PFSK-1 (cell line): Measurements from ENCODE around the gene DPYD.

Source experiments
- FOXP2 ChIP-seq: optimal IDR thresholded peaks from 2 replicates; pipeline ENCODE3; 2011; ENCODE audit warnings: borderline replicate concordance, control low read depth, inconsistent platforms; ENCODE audit not compliant: insufficient read depth; ENCODE audit errors: extremely low read length, extremely low read depth
- POLR2AphosphoS5 ChIP-seq: IDR thresholded peaks from 2 replicates; pipeline ENCODE4 v1.6.1; 2012; ENCODE audit warnings: low read depth, mild to moderate bottlenecking, control low read depth, low read length, moderate library complexity
- SIN3A ChIP-seq: IDR thresholded peaks from 2 replicates; pipeline ENCODE4 v1.6.1; 2012; ENCODE audit warnings: mild to moderate bottlenecking, low read length, moderate library complexity, borderline replicate concordance; ENCODE audit not compliant: insufficient read depth
- TAF1 ChIP-seq: IDR thresholded peaks from 2 replicates; pipeline ENCODE4 v1.6.1; 2012; ENCODE audit warnings: low read length, control low read depth, borderline replicate concordance; ENCODE audit not compliant: insufficient read depth
- TF ChIP-seq, protein P1 (sequence below), 2 experiments: IDR thresholded peaks; 2 replicates each; pipeline versions ENCODE4 v1.6.1 to v1.8.0; 2011 to 2012; ENCODE audit warnings: low read depth in 2 of 2, low read length in 2 of 2, control low read depth in 1 of 2, inconsistent platforms in 1 of 2, mild to moderate bottlenecking in 1 of 2, moderate library complexity in 1 of 2; ENCODE audit not compliant: insufficient read depth in 1 of 2

Gene DPYD

DNA sequence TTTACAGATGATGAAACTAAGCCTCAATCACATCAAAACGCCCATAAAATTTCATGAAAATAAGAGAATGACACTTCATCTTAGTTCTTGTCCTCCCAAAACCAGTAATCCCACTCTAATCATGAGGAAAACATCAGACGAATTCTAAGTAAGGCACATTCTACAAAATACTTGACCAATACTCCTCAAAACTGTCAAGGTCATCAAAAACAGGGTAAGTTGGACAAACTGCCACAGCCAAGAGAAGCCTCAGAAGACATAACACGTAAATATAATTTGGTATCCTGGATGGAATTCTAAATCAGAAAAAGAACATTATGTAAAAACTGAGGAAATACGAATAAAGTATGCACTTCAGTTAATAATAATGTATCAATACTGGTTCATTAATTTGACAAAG, 128.2 kb downstream of the DPYD start:
- TF ChIP-seq TAF1 (no peak), FOXP2 (no peak), POLR2AphosphoS5 (no peak)
- TF ChIP-seq, protein P1, sequence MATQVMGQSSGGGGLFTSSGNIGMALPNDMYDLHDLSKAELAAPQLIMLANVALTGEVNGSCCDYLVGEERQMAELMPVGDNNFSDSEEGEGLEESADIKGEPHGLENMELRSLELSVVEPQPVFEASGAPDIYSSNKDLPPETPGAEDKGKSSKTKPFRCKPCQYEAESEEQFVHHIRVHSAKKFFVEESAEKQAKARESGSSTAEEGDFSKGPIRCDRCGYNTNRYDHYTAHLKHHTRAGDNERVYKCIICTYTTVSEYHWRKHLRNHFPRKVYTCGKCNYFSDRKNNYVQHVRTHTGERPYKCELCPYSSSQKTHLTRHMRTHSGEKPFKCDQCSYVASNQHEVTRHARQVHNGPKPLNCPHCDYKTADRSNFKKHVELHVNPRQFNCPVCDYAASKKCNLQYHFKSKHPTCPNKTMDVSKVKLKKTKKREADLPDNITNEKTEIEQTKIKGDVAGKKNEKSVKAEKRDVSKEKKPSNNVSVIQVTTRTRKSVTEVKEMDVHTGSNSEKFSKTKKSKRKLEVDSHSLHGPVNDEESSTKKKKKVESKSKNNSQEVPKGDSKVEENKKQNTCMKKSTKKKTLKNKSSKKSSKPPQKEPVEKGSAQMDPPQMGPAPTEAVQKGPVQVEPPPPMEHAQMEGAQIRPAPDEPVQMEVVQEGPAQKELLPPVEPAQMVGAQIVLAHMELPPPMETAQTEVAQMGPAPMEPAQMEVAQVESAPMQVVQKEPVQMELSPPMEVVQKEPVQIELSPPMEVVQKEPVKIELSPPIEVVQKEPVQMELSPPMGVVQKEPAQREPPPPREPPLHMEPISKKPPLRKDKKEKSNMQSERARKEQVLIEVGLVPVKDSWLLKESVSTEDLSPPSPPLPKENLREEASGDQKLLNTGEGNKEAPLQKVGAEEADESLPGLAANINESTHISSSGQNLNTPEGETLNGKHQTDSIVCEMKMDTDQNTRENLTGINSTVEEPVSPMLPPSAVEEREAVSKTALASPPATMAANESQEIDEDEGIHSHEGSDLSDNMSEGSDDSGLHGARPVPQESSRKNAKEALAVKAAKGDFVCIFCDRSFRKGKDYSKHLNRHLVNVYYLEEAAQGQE (IDR thresholded peaks at IDR 0.05; ENCODE audit: insufficient read depth in 1 of 2, low read depth in 2 of 2, low read length in 2 of 2), result no peak

DNA sequence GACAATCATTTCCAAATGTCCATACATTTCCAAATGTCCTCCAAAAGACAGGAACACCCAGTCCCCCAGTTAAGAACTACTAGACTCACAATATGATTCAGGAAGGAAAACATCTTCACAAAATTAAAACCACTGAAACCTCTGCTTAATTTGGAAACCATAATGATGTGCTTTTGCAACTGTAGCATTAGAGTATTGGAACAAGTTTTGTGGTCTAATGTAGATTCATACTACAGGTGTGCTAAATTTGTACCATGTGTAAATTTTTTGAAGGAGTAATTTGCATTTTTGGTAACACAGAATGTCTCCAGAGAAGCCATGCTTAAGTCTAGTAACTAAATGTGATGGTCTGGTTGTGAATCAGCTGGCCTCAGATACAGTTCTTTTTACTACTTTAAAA, 129.6 kb downstream of the DPYD start:
- TF ChIP-seq, protein P1 (IDR thresholded peaks at IDR 0.05; ENCODE audit: insufficient read depth in 1 of 2, low read depth in 2 of 2, low read length in 2 of 2), result no peak
- TF ChIP-seq FOXP2, result no peak

DNA sequence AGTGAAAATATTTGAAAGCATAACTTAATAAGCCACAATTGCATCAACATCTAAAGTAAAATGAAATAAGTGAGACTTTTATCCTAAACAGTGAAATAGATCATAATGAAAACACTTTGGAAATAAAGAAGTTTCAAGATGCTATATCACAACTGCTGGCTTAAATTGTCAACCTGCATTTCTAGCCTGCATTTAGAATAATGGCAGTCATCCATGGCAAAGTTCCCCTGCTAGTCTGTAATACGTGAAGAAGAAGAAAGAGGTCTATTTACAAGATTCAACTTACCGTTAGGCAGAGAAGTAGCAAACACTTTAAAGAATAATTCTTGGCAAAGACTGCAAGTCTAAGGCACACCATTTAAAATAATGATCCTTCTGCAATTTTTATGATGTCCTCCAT, 133.6 kb downstream of the DPYD start:
- TF ChIP-seq TAF1 (no peak), FOXP2 (no peak), SIN3A (no peak), POLR2AphosphoS5 (no peak)
- TF ChIP-seq, protein P1 (IDR thresholded peaks at IDR 0.05; ENCODE audit: insufficient read depth in 1 of 2, low read depth in 2 of 2, low read length in 2 of 2), result no peak

GRCh38 chr1:97784661-97785060, 136.2 kb downstream of the DPYD start:
- no peak for TF ChIP-seq POLR2AphosphoS5
- no peak for TF ChIP-seq TAF1
- TF ChIP-seq FOXP2, result no peak
- TF ChIP-seq, protein P1 (IDR thresholded peaks at IDR 0.05; ENCODE audit: insufficient read depth in 1 of 2, low read depth in 2 of 2, low read length in 2 of 2), result no peak
- TF ChIP-seq SIN3A, result no peak

DNA sequence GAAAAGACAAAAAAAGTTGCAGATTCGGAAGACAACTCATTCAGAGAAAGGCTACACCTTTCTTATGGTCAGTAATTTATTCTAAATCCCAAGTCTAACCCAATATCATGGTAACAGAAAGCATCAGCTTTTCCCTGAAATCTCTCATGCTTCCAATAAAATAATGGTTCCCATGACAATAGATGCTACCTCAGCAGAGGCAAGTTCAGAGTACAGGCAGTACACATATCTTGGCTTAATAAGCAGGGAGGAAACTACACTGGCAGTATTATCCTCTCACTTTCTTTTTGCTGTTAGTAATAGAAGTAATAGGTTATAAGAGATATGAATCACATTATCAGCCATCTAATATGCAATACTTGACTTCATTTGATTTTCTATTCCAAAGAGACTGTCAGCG, 137.1 kb downstream of the DPYD start:
- TF ChIP-seq FOXP2 (no peak), SIN3A (no peak), TAF1 (no peak), POLR2AphosphoS5 (no peak)
- TF ChIP-seq, protein P1 (IDR thresholded peaks at IDR 0.05; ENCODE audit: insufficient read depth in 1 of 2, low read depth in 2 of 2, low read length in 2 of 2), result no peak
